HepG2 (cell line): ENCODE measurements around the gene EIF3L. TPM values are rescaled to one million over a fixed set of nuclear protein-coding genes. Genes with fewer than 3 reads are reported as not detected.

Experiments
- ATF7 ChIP-seq, 2 experiments: fragments of 450-650 bp in 1 of 2; sonication (generic) in 1 of 2; formaldehyde crosslinking in 1 of 2; IDR thresholded peaks; 2 replicates each; pipeline versions ENCODE4 v1.4.0 to v1.6.1; 2016 to 2020; ENCODE audit warnings: antibody characterized with exemption in 1 of 2, mild to moderate bottlenecking in 1 of 2, missing genetic modification reagents in 1 of 2
- FOSL2 ChIP-seq: sonication (generic); formaldehyde crosslinking; IDR thresholded peaks from 2 replicates; pipeline ENCODE4 v1.4.0; 2020; ENCODE audit warnings: missing genetic modification reagents
- FOXP1 ChIP-seq, 2 experiments: fragments of 450-650 bp in 1 of 2; IDR thresholded peaks; 2 replicates each; pipeline ENCODE4 v1.6.1; 2017 to 2018; ENCODE audit warnings: antibody characterized with exemption in 1 of 2
- GATAD2A ChIP-seq: IDR thresholded peaks from 2 replicates; pipeline ENCODE4 v1.6.1; 2016
- HMG20A ChIP-seq: IDR thresholded peaks from 2 replicates; pipeline ENCODE4 v1.6.1; 2016; ENCODE audit warnings: borderline replicate concordance
- MED1 ChIP-seq: sonication (generic); formaldehyde crosslinking; IDR thresholded peaks from 2 replicates; pipeline ENCODE4 v1.4.0; 2020; ENCODE audit warnings: missing genetic modification reagents
- PAXIP1 ChIP-seq: sonication (generic); formaldehyde crosslinking; conservative IDR thresholded peaks from 2 replicates; pipeline ENCODE4 v1.4.0; 2020; ENCODE audit warnings: mild to moderate bottlenecking, missing genetic modification reagents, moderate library complexity
- SALL1 ChIP-seq: sonication (generic); formaldehyde crosslinking; IDR thresholded peaks from 2 replicates; pipeline ENCODE4 v1.8.0; 2022; ENCODE audit warnings: mild to moderate bottlenecking, missing genetic modification reagents
- SRF ChIP-seq: IDR thresholded peaks from 2 replicates; pipeline ENCODE4 v1.6.1; 2011; ENCODE audit warnings: mild to moderate bottlenecking, low read depth, low read length, moderate library complexity
- TIGD3 ChIP-seq: sonication (generic); formaldehyde crosslinking; IDR thresholded peaks from 2 replicates; pipeline ENCODE4 v1.5.1; 2020; ENCODE audit warnings: mild to moderate bottlenecking, missing genetic modification reagents, borderline replicate concordance
- ZBTB3 ChIP-seq: sonication (generic); formaldehyde crosslinking; IDR thresholded peaks from 2 replicates; pipeline ENCODE4 v1.4.0; 2020; ENCODE audit warnings: low read depth, mild to moderate bottlenecking, moderate library complexity, missing genetic modification reagents, borderline replicate concordance
- ZNF136 ChIP-seq: sonication (generic); formaldehyde crosslinking; IDR thresholded peaks from 2 replicates; pipeline ENCODE4 v1.8.1; 2022; ENCODE audit warnings: low read depth, mild to moderate bottlenecking, moderate library complexity, missing genetic modification reagents
- ZNF646 ChIP-seq: sonication (generic); formaldehyde crosslinking; IDR thresholded peaks from 2 replicates; pipeline ENCODE4 v1.9.0; 2021; ENCODE audit warnings: mild to moderate bottlenecking, missing genetic modification reagents
- polyA plus RNA-seq, 8 experiments: library from polyadenylated mRNA; depleted of rRNA in 3 of 8; stranded (reverse) in 7 of 8; unstranded in 1 of 8; fragments of >200 nt; fragmentation: Illumina TruSeq in 4 of 8; extraction: Trizol in 4 of 8; gene quantifications; 2 replicates each; pipeline versions ENCODE4 v1.2.1 to v1.2.3, GENCODE V29; 2011 to 2016; ENCODE audit warnings: low read depth in 4 of 8, missing spikeins in 1 of 8, mixed read lengths in 1 of 8; ENCODE audit not compliant: insufficient read depth in 1 of 8
- total RNA-seq, 5 experiments: library from RNA; depleted of rRNA; stranded (reverse); fragments of >200 nt; fragmentation: Illumina TruSeq; extraction: Trizol; gene quantifications; 2 replicates each; pipeline ENCODE4 v1.2.3, GENCODE V29; 2016; ENCODE audit warnings: low read depth in 1 of 5

Gene EIF3L
- total and polyA plus RNA-seq, 2 of the 13 experiments (the other 11 are each of a cell fraction or from before 2014, with no cell fraction given), result 514 to 793 TPM

DNA sequence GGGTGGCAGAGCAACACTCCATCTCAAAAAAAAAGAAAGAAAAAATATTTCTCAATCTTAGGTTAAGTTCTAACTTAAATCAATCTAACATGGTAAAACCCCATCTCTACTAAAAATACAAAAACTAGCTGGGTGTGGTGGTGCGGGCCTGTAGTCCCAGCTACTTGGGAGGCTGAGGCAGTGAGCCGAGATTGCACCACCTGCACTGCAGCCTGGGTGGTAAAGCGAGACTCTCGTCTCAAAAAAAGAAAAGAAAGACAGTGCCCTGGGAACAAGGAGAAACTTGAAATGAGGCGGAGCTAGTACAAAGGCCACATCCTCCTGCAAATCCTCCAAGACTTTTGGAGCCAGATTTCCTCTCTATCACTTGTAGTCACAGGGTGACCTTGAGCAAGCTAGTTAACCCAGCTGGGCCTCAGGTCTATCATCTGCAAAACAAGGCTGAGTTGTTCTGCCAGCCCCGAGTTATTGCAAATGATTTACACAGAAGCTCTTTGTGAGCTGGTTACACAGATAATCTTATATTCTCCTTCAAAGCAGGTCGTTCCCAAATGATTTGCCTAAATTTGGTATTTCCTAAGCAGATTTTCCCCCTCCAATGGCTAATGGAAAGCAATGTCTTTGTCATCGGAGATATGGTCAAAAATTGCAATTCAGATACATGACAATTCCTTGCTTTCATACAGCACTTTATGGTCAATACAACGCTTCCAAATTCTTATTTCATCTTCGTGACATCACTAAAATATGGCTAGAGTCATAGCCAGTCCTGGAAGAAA, 7.0 kb upstream of the EIF3L start (continued):
- TF ChIP-seq PAXIP1 (peak; percentile 76), TIGD3 (CRISPR knock-in tag) (no peak), SRF (peak; percentile 94), ATF7 (IDR thresholded peaks at IDR 0.05) (no peak), ATF7 (CRISPR knock-in tag; IDR thresholded peaks at IDR 0.05) (no peak), FOXP1 (IDR thresholded peaks at IDR 0.05) (no peak), FOXP1 (CRISPR knock-in tag; IDR thresholded peaks at IDR 0.05) (no peak), ZNF136 (CRISPR knock-in tag) (no peak), ZNF646 (CRISPR knock-in tag) (no peak), HMG20A (peak; percentile 55; the same call in 1 of the 2 replicates), ZBTB3 (CRISPR knock-in tag) (peak; percentile 63; the same call in 1 of the 2 replicates), GATAD2A (CRISPR knock-in tag) (peak; percentile 73), SALL1 (CRISPR knock-in tag) (peak; percentile 19; the same call in 1 of the 2 replicates), MED1 (peak; percentile 33; the same call in 1 of the 2 replicates), FOSL2 (CRISPR knock-in tag) (peak; percentile 37; the same call in 1 of the 2 replicates)
